ENCODE results near the gene ERO1B.

ERO1B gene

DNA sequence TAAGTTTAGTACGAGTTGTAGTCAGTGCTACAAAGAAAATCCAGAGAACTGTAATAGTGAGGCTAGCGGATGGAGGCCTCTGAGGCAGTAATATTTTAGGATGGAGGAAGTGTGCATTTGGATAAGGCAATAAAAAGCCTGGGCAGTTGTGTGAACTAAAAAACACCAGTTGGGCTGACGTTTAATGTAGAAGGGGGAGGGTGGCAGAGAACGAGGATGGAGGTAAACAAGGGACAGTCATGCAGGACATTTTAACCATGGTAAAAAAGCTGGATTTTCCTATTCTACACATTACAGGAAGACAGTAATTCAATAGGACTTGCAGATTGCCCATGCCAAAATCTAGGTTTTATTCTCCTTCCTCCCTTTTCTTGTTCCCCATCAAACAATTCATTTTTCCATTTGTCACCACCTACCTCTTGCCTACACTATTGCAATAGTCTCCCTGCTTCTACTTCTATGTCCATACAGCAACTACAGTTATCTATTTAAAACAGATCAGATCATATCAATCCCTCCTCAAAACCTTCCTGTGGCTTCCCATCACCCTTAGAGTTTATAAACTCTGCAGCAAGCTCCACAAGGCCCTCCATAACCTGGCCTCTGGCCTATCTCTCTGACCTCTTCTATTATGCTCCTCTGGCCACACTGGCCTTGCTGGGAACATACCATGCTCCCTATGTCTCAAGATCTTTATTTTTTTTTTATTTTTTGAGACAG lies 27.7 kb downstream of the ERO1B start:
- Histone ChIP-seq H3K9me3 (ENCODE audit: low read depth, low read length) (peaks cover 13% of the 10 kb centered on the region; the same call in 1 of the 2 replicates), H3K4me3 (no peak overlapping the region), H3K9ac (ENCODE audit: insufficient read length) (no peak overlapping the region), H3K36me3 (ENCODE audit: insufficient read depth, low read length) (0 out of 2 replicates have a peak, but pooled peaks cover 3% of the 10 kb centered on the region), H3K27ac (no peak overlapping the region)
- no peak for DNase-seq (ENCODE audit: low read depth, low spot score)
- TF ChIP-seq EZH2 (IDR thresholded peaks at IDR 0.05) = no peak
- TF ChIP-seq FOXP2 (optimal IDR thresholded peaks at IDR 0.05; ENCODE audit: control extremely low read depth, extremely low read length, insufficient read depth) = no peak
- no peak for TF ChIP-seq POLR2AphosphoS5 (IDR thresholded peaks at IDR 0.05; ENCODE audit: borderline replicate concordance, low read depth, low read length)

DNA sequence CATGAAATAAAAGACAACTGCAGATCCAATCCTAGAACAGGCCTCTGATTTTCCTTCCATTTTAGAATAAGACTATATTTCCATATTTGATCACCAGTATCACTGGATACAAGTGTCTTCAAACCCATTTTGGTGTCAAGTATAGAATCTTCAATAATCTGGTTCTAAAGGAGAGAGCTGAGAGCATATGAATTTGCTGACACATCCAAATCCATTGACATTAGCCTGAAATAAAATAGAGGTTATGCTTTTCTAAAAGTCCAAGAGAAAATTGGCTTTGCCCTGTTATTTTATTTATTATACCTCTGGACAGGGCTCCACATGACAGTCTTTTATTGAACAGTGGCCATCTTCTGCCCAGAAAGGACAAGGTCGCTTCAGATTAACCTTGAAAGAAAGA lies 28.6 kb downstream of the ERO1B start:
- DNase-seq (ENCODE audit: low read depth, low spot score) = no peak
- H3K36me3 ChIP-seq (ENCODE audit: insufficient read depth, low read length) = 0 out of 2 replicates have a peak, but pooled peaks cover 3% of the 10 kb centered on the region
- H3K9ac ChIP-seq (ENCODE audit: insufficient read length) = no peak overlapping the region
- no peak overlapping the region for H3K4me3 ChIP-seq
- no peak for TF ChIP-seq POLR2AphosphoS5 (IDR thresholded peaks at IDR 0.05; ENCODE audit: borderline replicate concordance, low read depth, low read length)
- no peak for TF ChIP-seq FOXP2 (optimal IDR thresholded peaks at IDR 0.05; ENCODE audit: control extremely low read depth, extremely low read length, insufficient read depth)
- TF ChIP-seq EZH2 (IDR thresholded peaks at IDR 0.05) = no peak
- H3K27ac ChIP-seq = no peak overlapping the region
- peaks cover 13% of the 10 kb centered on the region; the same call in 1 of the 2 replicates for H3K9me3 ChIP-seq (ENCODE audit: low read depth, low read length)

GRCh38 chr1:236251587-236251986 lies 30.2 kb downstream of the ERO1B start:
- Histone ChIP-seq H3K36me3 (ENCODE audit: insufficient read depth, low read length) (no peaks in the 10 kb centered on the region), H3K9ac (ENCODE audit: insufficient read length) (no peak overlapping the region)
- no peak for TF ChIP-seq FOXP2 (optimal IDR thresholded peaks at IDR 0.05; ENCODE audit: control extremely low read depth, extremely low read length, insufficient read depth)
- TF ChIP-seq EZH2 (IDR thresholded peaks at IDR 0.05) = no peak
- no peak for TF ChIP-seq POLR2AphosphoS5 (IDR thresholded peaks at IDR 0.05; ENCODE audit: borderline replicate concordance, low read depth, low read length)

DNA sequence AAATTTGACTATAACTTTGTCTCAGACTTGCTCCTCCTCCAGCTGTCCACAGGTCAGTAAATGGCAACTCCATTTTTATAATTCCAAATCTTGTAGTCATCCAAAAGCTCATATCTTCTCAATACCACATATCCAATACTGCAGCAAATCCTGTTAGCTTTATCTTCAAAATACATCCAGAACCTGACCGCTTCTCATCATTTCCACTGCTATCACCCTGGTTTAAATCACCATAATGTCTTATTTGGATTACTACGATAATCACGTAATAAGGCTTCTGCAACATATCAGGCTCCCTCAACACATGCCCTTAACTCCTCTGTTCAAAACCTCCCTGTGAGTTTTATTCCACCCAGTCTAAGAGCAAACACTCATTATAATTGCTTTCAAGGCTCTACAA lies 34.5 kb downstream of the ERO1B start:
- H3K36me3 ChIP-seq (ENCODE audit: insufficient read depth, low read length) = no peaks in the 10 kb centered on the region
- H3K4me3 ChIP-seq = no peak overlapping the region
- no peak overlapping the region for H3K9ac ChIP-seq (ENCODE audit: insufficient read length)
- H3K27ac ChIP-seq = no peak overlapping the region
- H3K9me3 ChIP-seq (ENCODE audit: low read depth, low read length) = no peaks in the 10 kb centered on the region
- TF ChIP-seq EZH2 (IDR thresholded peaks at IDR 0.05) (no peak), POLR2AphosphoS5 (IDR thresholded peaks at IDR 0.05; ENCODE audit: borderline replicate concordance, low read depth, low read length) (no peak), FOXP2 (optimal IDR thresholded peaks at IDR 0.05; ENCODE audit: control extremely low read depth, extremely low read length, insufficient read depth) (no peak)
- no peak for DNase-seq (ENCODE audit: low read depth, low spot score)

More at GRCh38 chr1:236251587-236251986, 30.2 kb downstream of the ERO1B start:
- Histone ChIP-seq H3K27ac (no peak overlapping the region), H3K4me3 (no peak overlapping the region), H3K9me3 (ENCODE audit: low read depth, low read length) (no peaks in the 10 kb centered on the region)
- DNase-seq (ENCODE audit: low read depth, low spot score) = no peak

DNA sequence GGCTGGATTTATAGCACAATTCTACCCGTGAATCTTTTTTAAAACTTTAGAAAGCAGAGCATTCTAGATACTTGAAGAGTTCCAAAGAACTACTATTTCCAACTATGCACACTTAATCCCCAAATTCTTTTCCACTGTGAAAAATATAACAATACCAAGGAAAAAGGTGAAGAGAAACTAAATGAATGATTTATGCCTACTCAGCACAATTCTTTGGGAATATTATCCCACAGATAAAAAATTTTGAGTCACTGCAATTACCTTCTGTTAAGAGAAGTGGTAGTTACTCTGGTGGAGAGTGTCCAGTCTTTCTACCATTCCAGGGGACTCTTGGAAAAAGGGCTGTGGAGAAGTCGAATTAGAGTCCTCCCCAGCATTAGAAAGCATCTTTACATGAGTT lies 39.2 kb downstream of the ERO1B start:
- DNase-seq (ENCODE audit: low read depth, low spot score) = no peak
- no peak overlapping the region for H3K27ac ChIP-seq
- H3K9me3 ChIP-seq (ENCODE audit: low read depth, low read length) = no peaks in the 10 kb centered on the region
- TF ChIP-seq EZH2 (IDR thresholded peaks at IDR 0.05) (no peak), POLR2AphosphoS5 (IDR thresholded peaks at IDR 0.05; ENCODE audit: borderline replicate concordance, low read depth, low read length) (no peak), FOXP2 (optimal IDR thresholded peaks at IDR 0.05; ENCODE audit: control extremely low read depth, extremely low read length, insufficient read depth) (no peak)
- no peak overlapping the region for H3K9ac ChIP-seq (ENCODE audit: insufficient read length)
- H3K36me3 ChIP-seq (ENCODE audit: insufficient read depth, low read length) = no peaks in the 10 kb centered on the region
- no peak overlapping the region for H3K4me3 ChIP-seq

GRCh38 chr1:236240675-236241074 lies 41.1 kb downstream of the ERO1B start:
- Histone ChIP-seq H3K9me3 (ENCODE audit: low read depth, low read length) (no peaks in the 10 kb centered on the region), H3K9ac (ENCODE audit: insufficient read length) (no peak overlapping the region), H3K4me3 (no peak overlapping the region), H3K36me3 (ENCODE audit: insufficient read depth, low read length) (no peaks in the 10 kb centered on the region; the same call in 1 of the 2 replicates), H3K27ac (no peak overlapping the region)
- DNase-seq (ENCODE audit: low read depth, low spot score) = no peak
- no peak for TF ChIP-seq FOXP2 (optimal IDR thresholded peaks at IDR 0.05; ENCODE audit: control extremely low read depth, extremely low read length, insufficient read depth)
- TF ChIP-seq EZH2 (IDR thresholded peaks at IDR 0.05) = no peak
- no peak for TF ChIP-seq POLR2AphosphoS5 (IDR thresholded peaks at IDR 0.05; ENCODE audit: borderline replicate concordance, low read depth, low read length)

GRCh38 chr1:236239092-236239585 lies 42.6 kb downstream of the ERO1B start:
- DNase-seq (ENCODE audit: low read depth, low spot score) = no peak
- TF ChIP-seq EZH2 (IDR thresholded peaks at IDR 0.05) (no peak), FOXP2 (optimal IDR thresholded peaks at IDR 0.05; ENCODE audit: control extremely low read depth, extremely low read length, insufficient read depth) (no peak), POLR2AphosphoS5 (IDR thresholded peaks at IDR 0.05; ENCODE audit: borderline replicate concordance, low read depth, low read length) (no peak)
- H3K27ac ChIP-seq = no peak overlapping the region
- no peak overlapping the region for H3K9ac ChIP-seq (ENCODE audit: insufficient read length)
- no peaks in the 10 kb centered on the region; the same call in 1 of the 2 replicates for H3K36me3 ChIP-seq (ENCODE audit: insufficient read depth, low read length)
- no peak overlapping the region for H3K4me3 ChIP-seq
- no peaks in the 10 kb centered on the region for H3K9me3 ChIP-seq (ENCODE audit: low read depth, low read length)

GRCh38 chr1:236235116-236235515 lies 46.6 kb downstream of the ERO1B start:
- no peak for DNase-seq (ENCODE audit: low read depth, low spot score)
- Histone ChIP-seq H3K9me3 (ENCODE audit: low read depth, low read length) (no peaks in the 10 kb centered on the region), H3K9ac (ENCODE audit: insufficient read length) (no peak overlapping the region), H3K27ac (no peak overlapping the region), H3K4me3 (no peak overlapping the region), H3K36me3 (ENCODE audit: insufficient read depth, low read length) (no peaks in the 10 kb centered on the region; the same call in 1 of the 2 replicates)
- TF ChIP-seq POLR2AphosphoS5 (IDR thresholded peaks at IDR 0.05; ENCODE audit: borderline replicate concordance, low read depth, low read length) (no peak), EZH2 (IDR thresholded peaks at IDR 0.05) (no peak), FOXP2 (optimal IDR thresholded peaks at IDR 0.05; ENCODE audit: control extremely low read depth, extremely low read length, insufficient read depth) (no peak)

All from SK-N-MC (cell line).